A549 (cell line): ENCODE data around the gene AMFR. TPM values are rescaled to one million over a fixed set of nuclear protein-coding genes. Genes with fewer than 3 reads are reported as not detected.

ENCODE experiments used
- ATAC-seq, 2 experiments: fragments of 200-7000 bp in 1 of 2; fragments of >200 bp in 1 of 2; cut with Nextera tagmentation in 1 of 2; cut with Tn5 transposase in 1 of 2; 3 replicates each; pipeline versions ENCODE4 v1.8.0 to v1.9.1; 2018 to 2020; ENCODE audit warnings: mild to moderate bottlenecking in 1 of 2, moderate library complexity in 1 of 2
- CTCF ChIA-PET: fragments of 300-600 bp; sonication (Branson Sonifier 250); formaldehyde crosslinking; extraction: SDS; loops from one replicate; lab custom pipeline; 2021; ENCODE audit warnings: antibody characterized with exemption, inconsistent platforms; lab: Yijun Ruan, JAX
- POLR2A ChIA-PET: fragments of 350-600 bp; formaldehyde crosslinking; extraction: SDS; loops from one replicate; lab custom pipeline; 2021; ENCODE audit warnings: antibody characterized with exemption, inconsistent platforms; lab: Yijun Ruan, JAX
- DNase-seq, 2 experiments: peaks; one replicate each; pipeline versions ENCODE4 v3.0.0 to v3.0.0-alpha.2; 2011 to 2016; ENCODE audit warnings: low read depth in 1 of 2, low spot score in 1 of 2
- FAIRE-seq: peaks from 2 replicates; lab custom pipeline; 2011; peaks lifted over from hg19 to GRCh38; lab: Jason Lieb, UNC
- H3K27ac ChIP-seq, 2 experiments: fragments of >200 bp; sonication (Bioruptor Twin); formaldehyde crosslinking; 3 replicates each; pipeline ENCODE4 v1.5.1; 2016 to 2017
- H3K4me1 ChIP-seq: fragments of >200 bp; sonication (Bioruptor Twin); formaldehyde crosslinking; 3 replicates; pipeline ENCODE4 v1.6.1; 2016
- H3K4me2 ChIP-seq: fragments of >200 bp; sonication (Bioruptor Twin); formaldehyde crosslinking; 3 replicates; pipeline ENCODE4 v1.6.1; 2016
- H3K4me3 ChIP-seq: fragments of >200 bp; sonication (Bioruptor Twin); formaldehyde crosslinking; 3 replicates; pipeline ENCODE4 v1.5.1; 2016
- H3K9me3 ChIP-seq: fragments of >200 bp; sonication (Bioruptor Twin); formaldehyde crosslinking; 3 replicates; pipeline ENCODE4 v1.6.1; 2016
- ATOH8 ChIP-seq: fragments of 250-450 bp; sonication (Bioruptor Pico); IDR thresholded peaks from 2 replicates; pipeline ENCODE4 v1.5.0; 2020; ENCODE audit warnings: low read depth, mild to moderate bottlenecking, moderate library complexity
- BCL3 ChIP-seq: fragments of >200 bp; sonication (Bioruptor Twin); formaldehyde crosslinking; IDR thresholded peaks from 3 replicates; pipeline ENCODE4 v1.6.1; 2016
- CBX2 ChIP-seq: fragments of 200-600 bp; sonication (generic); IDR thresholded peaks from 2 replicates; pipeline ENCODE4 v1.6.1; 2016; ENCODE audit warnings: low read depth, mild to moderate bottlenecking, borderline replicate concordance
- CBX8 ChIP-seq: fragments of 200-600 bp; sonication (generic); IDR thresholded peaks from 2 replicates; pipeline ENCODE4 v1.6.1; 2016
- CEBPB ChIP-seq, 2 experiments: fragments of >200 bp in 1 of 2; sonication (Bioruptor Twin) in 1 of 2; formaldehyde crosslinking in 1 of 2; IDR thresholded peaks; 2 replicates each; pipeline ENCODE4 v1.6.1; 2012 to 2016
- CHD4 ChIP-seq: fragments of 200-600 bp; sonication (generic); IDR thresholded peaks from 2 replicates; pipeline ENCODE4 v1.6.1; 2016; ENCODE audit warnings: antibody characterized with exemption, mild to moderate bottlenecking, borderline replicate concordance
- CTCF ChIP-seq: fragments of >200 bp; sonication (Bioruptor Twin); formaldehyde crosslinking; IDR thresholded peaks from 3 replicates; pipeline ENCODE4 v1.5.1; 2016
- E2F6 ChIP-seq: IDR thresholded peaks from 2 replicates; pipeline ENCODE4 v1.6.1; 2012; ENCODE audit warnings: low read depth, borderline replicate concordance
- EHMT2 ChIP-seq: fragments of 200-600 bp; sonication (generic); IDR thresholded peaks from 2 replicates; pipeline ENCODE4 v1.6.1; 2016; ENCODE audit warnings: antibody characterized with exemption, low read depth, mild to moderate bottlenecking, moderate library complexity
- EP300 ChIP-seq, 2 experiments: fragments of >200 bp; sonication (Bioruptor Twin); formaldehyde crosslinking; IDR thresholded peaks; 2 replicates in 1 of 2; 3 replicates in 1 of 2; pipeline ENCODE4 v1.6.1; 2016 to 2017
- FOSB ChIP-seq: fragments of 250-450 bp; sonication (Bioruptor Pico); IDR thresholded peaks from 2 replicates; pipeline ENCODE4 v1.5.0; 2020; ENCODE audit warnings: mild to moderate bottlenecking, moderate library complexity
- HES2 ChIP-seq: fragments of >200 bp; sonication (Bioruptor Twin); formaldehyde crosslinking; IDR thresholded peaks from 2 replicates; pipeline ENCODE4 v1.6.1; 2016
- HOXB5 ChIP-seq: fragments of 250-450 bp; sonication (Bioruptor Pico); IDR thresholded peaks from 2 replicates; pipeline ENCODE4 v1.5.0; 2020; ENCODE audit warnings: mild to moderate bottlenecking, moderate library complexity
- JUN ChIP-seq, 2 experiments: fragments of >200 bp; sonication (Bioruptor Twin); formaldehyde crosslinking; IDR thresholded peaks; 2 replicates in 1 of 2; 3 replicates in 1 of 2; pipeline ENCODE4 v1.6.1; 2016 to 2017
- JUNB ChIP-seq: fragments of >200 bp; sonication (Bioruptor Twin); formaldehyde crosslinking; IDR thresholded peaks from 2 replicates; pipeline ENCODE4 v1.6.1; 2016
- MAX ChIP-seq: IDR thresholded peaks from 2 replicates; pipeline ENCODE4 v1.6.1; 2012
- MAZ ChIP-seq: fragments of 150-350 bp; IDR thresholded peaks from 2 replicates; pipeline ENCODE4 v1.6.1; 2014; ENCODE audit warnings: antibody characterized with exemption, low read depth, low read length, borderline replicate concordance
- PHF8 ChIP-seq: fragments of 200-600 bp; sonication (generic); IDR thresholded peaks from 2 replicates; pipeline ENCODE4 v1.6.1; 2016; ENCODE audit warnings: low read depth, mild to moderate bottlenecking, antibody characterized with exemption, moderate library complexity, borderline replicate concordance
- RARB ChIP-seq: fragments of 250-450 bp; sonication (Bioruptor Pico); IDR thresholded peaks from 2 replicates; pipeline ENCODE4 v1.8.0; 2021; ENCODE audit warnings: mild to moderate bottlenecking, moderate library complexity
- RFX5 ChIP-seq: fragments of 450-650 bp; IDR thresholded peaks from 2 replicates; pipeline ENCODE4 v1.7.1; 2014; ENCODE audit warnings: antibody characterized with exemption, mild to moderate bottlenecking, moderate library complexity
- SREBF2 ChIP-seq: fragments of 450-650 bp; IDR thresholded peaks from 2 replicates; pipeline ENCODE4 v1.6.1; 2014; ENCODE audit warnings: mild to moderate bottlenecking, moderate library complexity
- TFCP2L1 ChIP-seq: fragments of 250-450 bp; sonication (Bioruptor Pico); IDR thresholded peaks from 2 replicates; pipeline ENCODE4 v1.5.0; 2021; ENCODE audit warnings: mild to moderate bottlenecking
- ZNF302 ChIP-seq: fragments of 250-450 bp; sonication (Bioruptor Pico); IDR thresholded peaks from 2 replicates; pipeline ENCODE4 v1.9.0; 2021; ENCODE audit warnings: inconsistent platforms, mild to moderate bottlenecking, moderate library complexity
- ZSCAN20 ChIP-seq: fragments of 250-450 bp; sonication (Bioruptor Pico); IDR thresholded peaks from 2 replicates; pipeline ENCODE4 v1.8.0; 2022; ENCODE audit warnings: mild to moderate bottlenecking, moderate library complexity
- WGBS: methylation state at CpG from one replicate; pipeline ENCODE4 v1.1.6; 2017; ENCODE audit errors: missing lambda C conversion rate; 5-methylcytosine and 5-hydroxymethylcytosine counted together
- polyA plus RNA-seq, 4 experiments: library from polyadenylated mRNA; depleted of rRNA in 3 of 4; stranded (reverse); fragments of >200 nt; fragmentation: RNase III in 1 of 4; extraction: RNeasy Plus Mini Kit Qiagen cat#74134 plus additional on column Dnase treatment in 1 of 4; gene quantifications; 2 replicates in 3 of 4; 3 replicates in 1 of 4; pipeline ENCODE4 v1.2.3, GENCODE V29; 2011 to 2017

The AMFR gene
- polyA plus RNA-seq, 2 of the 4 experiments (the other 2 are of a cell fraction), result 68.9 to 88.5 TPM

- TF ChIP-seq ZNF302 (CRISPR knock-in tag) (no peak), CBX2 (no peak), CHD4 (no peak)
Observed at GRCh38 chr16:56405977-56406672, 19.2 kb downstream of the AMFR start (continued).

GRCh38 chr16:56401482-56401881 is 23.9 kb downstream of the AMFR start:
- H3K27ac ChIP-seq, result no peak overlapping the region
- DNase-seq (peak; percentile 48 to 55), FAIRE-seq (no peak), ATAC-seq (peak; percentile 96)
- no peak for TF ChIP-seq BCL3
- TF ChIP-seq MAZ, result no peak
- no peak for TF ChIP-seq CEBPB (IDR thresholded peaks at IDR 0.05)
- TF ChIP-seq HOXB5 (CRISPR knock-in tag), result no peak
- TF ChIP-seq ATOH8 (CRISPR knock-in tag), result no peak
- TF ChIP-seq PHF8, result no peak
- no peak for TF ChIP-seq CHD4
- TF ChIP-seq MAX, result no peak
- no peak for TF ChIP-seq EP300 (IDR thresholded peaks at IDR 0.05)
- no peak for TF ChIP-seq CBX8
- no peak for TF ChIP-seq HES2
- TF ChIP-seq ZNF302 (CRISPR knock-in tag), result no peak
- no peak for TF ChIP-seq TFCP2L1
- no peak for TF ChIP-seq EHMT2
- WGBS, result 75% methylated on average over 5 of the region's 5 CpGs
- ChIA-PET CTCF (interaction anchor here (0.7 to 2.1 kb wide), 11 partner anchors 12 to 84 kb away, joined by 3 to 10 read pairs (median 4); no protein-coding TSS in a partner anchor), POLR2A (interaction anchor here (1.0 kb wide), 1 partner anchor 19 kb away, joined by 9 read pairs; no protein-coding TSS in a partner anchor)
- no peak overlapping the region for H3K4me2 ChIP-seq
- no peak overlapping the region for H3K4me3 ChIP-seq
- peaks cover 4% of the 10 kb centered on the region; the same call in 2 of the 3 replicates for H3K4me1 ChIP-seq
- no peaks in the 10 kb centered on the region for H3K9me3 ChIP-seq

GRCh38 chr16:56400458-56400857 is 24.9 kb downstream of the AMFR start:
- ChIA-PET CTCF (interaction anchor here (0.9 to 2.1 kb wide), 7 partner anchors 11 to 82 kb away, joined by 3 to 10 read pairs (median 4); no protein-coding TSS in a partner anchor), POLR2A (interaction anchor here (1.0 kb wide), 1 partner anchor 20 kb away, joined by 9 read pairs; no protein-coding TSS in a partner anchor)
- Histone ChIP-seq H3K27ac (no peak overlapping the region), H3K4me3 (no peak overlapping the region), H3K4me1 (no peaks in the 10 kb centered on the region), H3K9me3 (no peaks in the 10 kb centered on the region)
- ATAC-seq, result no peak
- no peak for TF ChIP-seq RARB
- no peak for TF ChIP-seq E2F6
- TF ChIP-seq RFX5, result no peak
- no peak for TF ChIP-seq CBX8
- TF ChIP-seq ZSCAN20 (CRISPR knock-in tag), result no peak
- TF ChIP-seq HOXB5 (CRISPR knock-in tag), result no peak
- TF ChIP-seq JUN (IDR thresholded peaks at IDR 0.05), result no peak
- no peak for TF ChIP-seq FOSB (CRISPR knock-in tag)
- no peak for TF ChIP-seq CTCF
- TF ChIP-seq MAX, result no peak
- TF ChIP-seq ZNF302 (CRISPR knock-in tag), result no peak
- no peak for TF ChIP-seq SREBF2
- no peak for TF ChIP-seq JUNB
- TF ChIP-seq, all 56 proteins: peak for 0
- H3K4me2 ChIP-seq, result no peak overlapping the region
- no peak for DNase-seq
- 66% methylated on average over 5 of the region's 5 CpGs for WGBS
- no peak for FAIRE-seq
